B cell (primary cell): ENCODE data around the gene ADARB2. TPM values are rescaled to one million over a fixed set of nuclear protein-coding genes. Genes with fewer than 3 reads are reported as not detected.

Source experiments
- ATAC-seq: fragments of 200-7000 bp; cut with Tn5 transposase; one replicate; pipeline ENCODE4 v1.10.0; 2021; ENCODE audit warnings: low read depth, mild to moderate bottlenecking, moderate number of reproducible peaks, moderate library complexity
- CTCF ChIA-PET: fragments of 350-600 bp; sonication (Branson Sonifier 250); formaldehyde crosslinking; loops from one replicate; lab custom pipeline; 2021; ENCODE audit warnings: antibody characterized with exemption, inconsistent platforms; lab: Charles Lee
- POLR2A ChIA-PET: fragments of 350-600 bp; sonication (Branson Sonifier 250); formaldehyde crosslinking; loops from one replicate; lab custom pipeline; 2021; ENCODE audit warnings: antibody characterized with exemption; lab: Charles Lee
- DNase-seq: peaks from one replicate; pipeline ENCODE4 v3.0.0; 2013
- H2AFZ ChIP-seq: 2 replicates; pipeline ENCODE4 v1.6.1; 2012; ENCODE audit warnings: mild to moderate bottlenecking, low read depth, low read length; ENCODE audit not compliant: insufficient read depth, poor library complexity, severe bottlenecking
- H3K27ac ChIP-seq, 2 donors: 1 replicate in 1 of 2; 2 replicates in 1 of 2; pipeline ENCODE4 v1.5.1; 2012 to 2013; ENCODE audit warnings: low read length in 2 of 2, mild to moderate bottlenecking in 2 of 2, moderate library complexity in 1 of 2
- H3K27me3 ChIP-seq, 4 experiments: fragments of 200-600 bp in 1 of 4; sonication (generic) in 1 of 4; replicated peaks in 1 of 4; 1 replicate in 2 of 4; 2 replicates in 2 of 4; pipeline versions ENCODE4 v1.6.1 to v1.7.0; 2013 to 2016; ENCODE audit warnings: low read length in 3 of 4, mild to moderate bottlenecking in 2 of 4, mixed read lengths in 1 of 4, moderate library complexity in 1 of 4; ENCODE audit not compliant: insufficient read depth in 4 of 4, control insufficient read depth in 3 of 4; ENCODE audit errors: control extremely low read depth in 1 of 4
- H3K36me3 ChIP-seq, 2 experiments: replicated peaks in 1 of 2; 1 replicate in 1 of 2; 2 replicates in 1 of 2; pipeline versions ENCODE4 v1.6.1 to v1.7.1; 2013; ENCODE audit warnings: low read length in 1 of 2; ENCODE audit not compliant: insufficient read depth in 2 of 2, control insufficient read depth in 1 of 2; ENCODE audit errors: control extremely low read depth in 1 of 2, extremely low read depth in 1 of 2
- H3K4me1 ChIP-seq, 2 donors: fragments of 200-600 bp in 1 of 2; sonication (generic) in 1 of 2; 1 replicate in 1 of 2; 2 replicates in 1 of 2; pipeline versions ENCODE4 v1.5.1 to v1.6.1; 2013 to 2017; ENCODE audit warnings: low read length in 2 of 2; ENCODE audit not compliant: control insufficient read depth in 2 of 2, insufficient read depth in 2 of 2
- H3K4me2 ChIP-seq: replicated peaks from 2 replicates; pipeline ENCODE3; 2012; ENCODE audit warnings: mild to moderate bottlenecking, low read depth, low read length; ENCODE audit not compliant: poor library complexity, severe bottlenecking
- H3K4me3 ChIP-seq, 5 experiments: fragments of 200-600 bp in 1 of 5; sonication (generic) in 1 of 5; 1 replicate in 3 of 5; 2 replicates in 2 of 5; pipeline versions ENCODE4 v1.5.1 to v1.7.0; 2011 to 2016; ENCODE audit warnings: low read length in 4 of 5, mild to moderate bottlenecking in 4 of 5, low read depth in 2 of 5, control low read depth in 1 of 5, moderate library complexity in 1 of 5; ENCODE audit not compliant: insufficient read depth in 1 of 5; ENCODE audit errors: control extremely low read depth in 1 of 5, extremely low read depth in 1 of 5
- H3K79me2 ChIP-seq: fragments of 200-600 bp; sonication (generic); one replicate; pipeline ENCODE4 v1.6.0; 2016; ENCODE audit warnings: low read length; ENCODE audit not compliant: control insufficient read depth, insufficient read depth
- H3K9ac ChIP-seq: fragments of 200-600 bp; sonication (generic); 2 replicates; pipeline ENCODE4 v1.6.1; 2017; ENCODE audit warnings: mild to moderate bottlenecking, low read length, moderate library complexity
- H3K9me3 ChIP-seq, 3 donors: one replicate each; pipeline versions ENCODE4 v1.6.1 to v1.7.1; 2013; ENCODE audit warnings: low read length in 2 of 3; ENCODE audit not compliant: control insufficient read depth in 2 of 3, insufficient read depth in 1 of 3; ENCODE audit errors: control extremely low read depth in 1 of 3
- H4K20me1 ChIP-seq: 2 replicates; pipeline ENCODE4 v1.6.0; 2012; ENCODE audit warnings: mild to moderate bottlenecking, low read length; ENCODE audit not compliant: insufficient read depth, control insufficient read depth, poor library complexity, severe bottlenecking
- H3K27ac Mint-ChIP-seq: one replicate; pipeline ENCODE4 v1.8.0; 2021; ENCODE audit warnings: mixed read lengths
- H3K27me3 Mint-ChIP-seq: one replicate; pipeline ENCODE4 v1.8.0; 2021; ENCODE audit warnings: mixed read lengths
- H3K4me1 Mint-ChIP-seq: one replicate; pipeline ENCODE4 v1.8.0; 2021; ENCODE audit warnings: mixed read lengths
- H3K4me3 Mint-ChIP-seq: one replicate; pipeline ENCODE4 v1.8.0; 2021; ENCODE audit warnings: mixed read lengths
- H3K9me3 Mint-ChIP-seq: one replicate; pipeline ENCODE4 v1.8.0; 2022; ENCODE audit warnings: mixed read lengths; ENCODE audit not compliant: insufficient read depth
- CTCF ChIP-seq: fragments of 200-600 bp; IDR thresholded peaks from one replicate; pipeline ENCODE4 v1.8.0; 2022; ENCODE audit warnings: antibody characterized with exemption, mild to moderate bottlenecking
- EZH2 ChIP-seq: IDR thresholded peaks from 2 replicates; pipeline ENCODE4 v1.6.1; 2012; ENCODE audit warnings: borderline replicate concordance, low read depth, mild to moderate bottlenecking, moderate library complexity, low read length; ENCODE audit not compliant: insufficient read depth, poor library complexity, severe bottlenecking
- WGBS: methylation state at CpG from one replicate; pipeline ENCODE4 v1.1.5; 2013; ENCODE audit warnings: missing lambda C conversion rate; ENCODE audit not compliant: insufficient coverage; 5-methylcytosine and 5-hydroxymethylcytosine counted together
- intact Hi-C: fragments of 100-400 bp; cut with micrococcal nuclease; formaldehyde crosslinking; loops from one replicate; pipeline ENCODE4 v1.10.0; 2022
- polyA plus RNA-seq: library from polyadenylated mRNA; depleted of rRNA; stranded (reverse); fragments of >200 nt; gene quantifications from 2 replicates; pipeline ENCODE4 v1.2.3, GENCODE V29; 2012
- total RNA-seq, 2 donors: library from RNA; stranded (reverse); fragments of 120-200 nt in 1 of 2; gene quantifications; 1 replicate in 1 of 2; 2 replicates in 1 of 2; pipeline versions ENCODE4 v1.2.3 to v1.2.4, GENCODE V29; 2013 to 2022

The ADARB2 gene
- total and polyA plus RNA-seq, 2 donors (not counting 1 experiment from before 2014, with no cell fraction given) = 0.13 to 0.96 TPM

DNA sequence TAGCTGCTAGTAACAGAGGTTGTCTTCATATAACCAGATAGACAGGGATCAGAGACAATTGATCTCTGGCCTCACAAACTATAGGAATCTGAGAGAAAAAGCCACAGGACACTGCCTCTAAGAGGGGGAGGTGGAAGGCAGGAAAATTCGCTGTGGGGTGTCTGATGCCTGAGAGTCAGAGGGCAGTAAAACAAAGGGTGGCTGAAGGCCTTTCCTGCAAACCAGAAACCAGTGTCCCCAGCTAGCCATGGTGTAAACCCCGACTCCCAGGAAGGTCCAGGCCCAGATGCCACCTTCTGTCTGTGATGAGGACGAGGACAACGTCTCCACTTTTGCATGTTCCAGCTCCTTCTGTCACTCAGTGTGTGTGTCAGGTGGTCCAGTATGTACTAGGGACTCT, 215.1 kb downstream of the ADARB2 start:
- H3K9me3 Mint-ChIP-seq = no peaks in the 10 kb centered on the region
- intact Hi-C loops = no loop called here
- H3K4me2 ChIP-seq = no peak overlapping the region
- H3K79me2 ChIP-seq = no peaks in the 10 kb centered on the region
- H3K27me3 Mint-ChIP-seq = peaks cover 7% of the 10 kb centered on the region
- H3K4me3 Mint-ChIP-seq = no peak overlapping the region
- no peak overlapping the region for H3K4me3 ChIP-seq
- no peaks in the 10 kb centered on the region for H3K27me3 ChIP-seq
- WGBS = 74% methylated on average over 4 of the region's 4 CpGs
- ChIA-PET POLR2A (no interaction called here), CTCF (no interaction called here)
- no peak overlapping the region for H3K27ac ChIP-seq
- TF ChIP-seq CTCF (no peak), EZH2 (no peak)
- H2AFZ ChIP-seq = no peak overlapping the region
- no peak overlapping the region for H3K9ac ChIP-seq
- H3K36me3 ChIP-seq = no peaks in the 10 kb centered on the region
- peaks cover 16% of the 10 kb centered on the region for H3K4me1 Mint-ChIP-seq
- H3K9me3 ChIP-seq = peaks cover 0 to 9% (median 0%) of the 10 kb centered on the region in 3 donors
- ATAC-seq (no peak), DNase-seq (no peak)
- no peak overlapping the region for H3K27ac Mint-ChIP-seq
- H4K20me1 ChIP-seq = no peaks in the 10 kb centered on the region
- H3K4me1 ChIP-seq = no peaks in the 10 kb centered on the region

DNA sequence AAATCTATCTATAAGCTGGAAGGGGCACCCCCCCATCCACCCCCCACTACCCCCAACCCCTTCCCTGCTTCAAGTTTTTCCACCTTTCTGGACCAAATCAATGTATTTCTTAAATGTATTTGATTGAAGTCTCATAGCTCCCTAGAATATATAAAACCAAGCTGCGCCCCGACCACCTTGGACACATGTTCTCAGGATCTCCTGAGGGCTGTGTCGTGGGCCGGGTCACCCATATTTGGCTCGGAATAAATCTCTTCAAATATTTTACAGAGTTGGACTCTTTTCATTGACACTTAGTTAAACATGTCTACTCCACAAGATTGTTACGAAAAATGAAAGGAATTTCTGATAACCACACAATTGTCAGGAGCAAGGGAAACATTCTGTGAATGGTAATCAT, 215.6 kb downstream of the ADARB2 start:
- DNase-seq (no peak), ATAC-seq (no peak)
- Histone ChIP-seq H3K79me2 (no peaks in the 10 kb centered on the region), H4K20me1 (no peaks in the 10 kb centered on the region), H3K4me2 (no peak overlapping the region), H3K4me1 (no peaks in the 10 kb centered on the region), H3K36me3 (no peaks in the 10 kb centered on the region), H3K27me3 (no peaks in the 10 kb centered on the region), H3K4me3 (no peak overlapping the region), H2AFZ (no peak overlapping the region), H3K27ac (no peak overlapping the region), H3K9ac (no peak overlapping the region), H3K9me3 (peaks cover 0 to 9% (median 0%) of the 10 kb centered on the region in 3 donors)
- ChIA-PET CTCF (no interaction called here), POLR2A (interaction anchor here (0.6 kb wide), 1 partner anchor 432 kb away, joined by 4 read pairs; no protein-coding TSS in a partner anchor)
- Mint-ChIP-seq H3K27me3 (peaks cover 7% of the 10 kb centered on the region), H3K4me1 (peaks cover 21% of the 10 kb centered on the region), H3K4me3 (no peak overlapping the region), H3K27ac (no peak overlapping the region), H3K9me3 (no peaks in the 10 kb centered on the region)
- intact Hi-C loops = no loop called here
- TF ChIP-seq CTCF = no peak
- TF ChIP-seq EZH2 = no peak
- 100% methylated on average over 3 of the region's 6 CpGs for WGBS
